GM18511 (cell line): ENCODE data around the gene SEZ6L2.

Experiments used
- ATAC-seq: cut with Tn5 transposase; IDR thresholded peaks from one replicate; pipeline ENCODE4 v1.9.1; 2021; ENCODE audit warnings: mild to moderate bottlenecking, moderate library complexity; ENCODE audit not compliant: unreplicated experiment

SEZ6L2 gene

DNA sequence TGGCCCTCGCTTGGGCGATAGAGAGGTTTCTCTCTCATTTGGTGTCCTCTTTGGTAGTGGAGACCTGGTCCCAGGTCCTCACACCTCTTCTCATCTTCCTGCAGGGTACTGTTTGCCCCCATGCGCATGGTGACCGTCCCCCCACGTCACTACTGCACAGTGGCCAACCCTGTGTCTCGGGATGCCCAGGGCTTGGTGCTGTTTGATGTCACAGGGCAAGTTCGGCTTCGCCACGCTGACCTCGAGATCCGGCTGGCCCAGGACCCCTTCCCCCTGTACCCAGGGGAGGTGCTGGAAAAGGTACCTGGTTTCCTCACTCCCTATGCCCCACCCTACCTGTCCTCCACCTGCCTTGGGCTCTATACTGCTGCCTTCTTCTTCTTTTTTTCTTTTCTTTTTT lies 68.6 kb downstream of the SEZ6L2 start:
- no peak for ATAC-seq

DNA sequence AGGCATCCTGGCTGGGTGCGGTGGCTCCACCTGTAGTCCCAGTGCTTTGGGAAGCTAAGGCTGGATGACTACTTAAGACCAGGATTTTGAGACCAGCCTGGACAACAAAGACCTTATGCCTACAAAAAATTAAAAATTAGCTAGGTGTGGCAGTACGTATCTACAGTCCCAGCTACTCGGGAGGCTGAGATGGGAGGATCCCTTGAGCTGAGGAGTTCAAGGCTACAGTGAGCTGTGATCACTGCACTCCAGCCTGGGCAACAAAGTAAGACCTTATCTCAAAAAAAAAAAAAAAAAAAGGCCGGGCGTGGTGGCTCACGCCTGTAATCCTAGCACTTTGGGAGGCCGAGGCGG lies 73.0 kb downstream of the SEZ6L2 start:
- ATAC-seq: no peak

GRCh38 chr16:29825145-29826044 lies 74.0 kb downstream of the SEZ6L2 start:
- no peak for ATAC-seq

GRCh38 chr16:29824589-29825144 lies 74.7 kb downstream of the SEZ6L2 start:
- ATAC-seq: no peak

- ATAC-seq: no peak
These were observed 77.7 kb downstream of the SEZ6L2 start for GRCh38 chr16:29821643-29822115.
